ENCODE measurements around the gene SNX15.

DNA sequence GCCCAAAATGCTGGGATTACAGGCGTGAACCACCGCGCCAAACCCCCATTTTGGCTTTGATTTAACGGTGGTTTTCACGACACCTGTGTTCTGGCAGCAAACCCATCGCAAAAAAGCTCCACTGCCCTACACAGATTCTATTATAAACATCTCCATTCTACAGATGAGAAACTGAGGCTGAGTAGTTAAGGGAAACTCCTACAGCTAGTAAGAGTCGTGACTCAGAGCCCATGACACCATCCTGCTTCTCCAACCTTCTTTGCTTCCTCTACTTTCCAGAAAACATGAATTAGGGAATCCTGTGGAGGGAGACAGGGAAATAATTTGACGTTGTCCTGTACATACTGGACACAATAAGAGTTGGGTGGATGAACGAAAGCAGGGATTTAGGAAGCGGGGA is 429 bp upstream of the SNX15 start:
- TF ChIP-seq, protein P1, sequence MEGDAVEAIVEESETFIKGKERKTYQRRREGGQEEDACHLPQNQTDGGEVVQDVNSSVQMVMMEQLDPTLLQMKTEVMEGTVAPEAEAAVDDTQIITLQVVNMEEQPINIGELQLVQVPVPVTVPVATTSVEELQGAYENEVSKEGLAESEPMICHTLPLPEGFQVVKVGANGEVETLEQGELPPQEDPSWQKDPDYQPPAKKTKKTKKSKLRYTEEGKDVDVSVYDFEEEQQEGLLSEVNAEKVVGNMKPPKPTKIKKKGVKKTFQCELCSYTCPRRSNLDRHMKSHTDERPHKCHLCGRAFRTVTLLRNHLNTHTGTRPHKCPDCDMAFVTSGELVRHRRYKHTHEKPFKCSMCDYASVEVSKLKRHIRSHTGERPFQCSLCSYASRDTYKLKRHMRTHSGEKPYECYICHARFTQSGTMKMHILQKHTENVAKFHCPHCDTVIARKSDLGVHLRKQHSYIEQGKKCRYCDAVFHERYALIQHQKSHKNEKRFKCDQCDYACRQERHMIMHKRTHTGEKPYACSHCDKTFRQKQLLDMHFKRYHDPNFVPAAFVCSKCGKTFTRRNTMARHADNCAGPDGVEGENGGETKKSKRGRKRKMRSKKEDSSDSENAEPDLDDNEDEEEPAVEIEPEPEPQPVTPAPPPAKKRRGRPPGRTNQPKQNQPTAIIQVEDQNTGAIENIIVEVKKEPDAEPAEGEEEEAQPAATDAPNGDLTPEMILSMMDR (IDR thresholded peaks at IDR 0.05; ENCODE audit: insufficient read depth, low read length), result no peak
- TF ChIP-seq, protein P2, sequence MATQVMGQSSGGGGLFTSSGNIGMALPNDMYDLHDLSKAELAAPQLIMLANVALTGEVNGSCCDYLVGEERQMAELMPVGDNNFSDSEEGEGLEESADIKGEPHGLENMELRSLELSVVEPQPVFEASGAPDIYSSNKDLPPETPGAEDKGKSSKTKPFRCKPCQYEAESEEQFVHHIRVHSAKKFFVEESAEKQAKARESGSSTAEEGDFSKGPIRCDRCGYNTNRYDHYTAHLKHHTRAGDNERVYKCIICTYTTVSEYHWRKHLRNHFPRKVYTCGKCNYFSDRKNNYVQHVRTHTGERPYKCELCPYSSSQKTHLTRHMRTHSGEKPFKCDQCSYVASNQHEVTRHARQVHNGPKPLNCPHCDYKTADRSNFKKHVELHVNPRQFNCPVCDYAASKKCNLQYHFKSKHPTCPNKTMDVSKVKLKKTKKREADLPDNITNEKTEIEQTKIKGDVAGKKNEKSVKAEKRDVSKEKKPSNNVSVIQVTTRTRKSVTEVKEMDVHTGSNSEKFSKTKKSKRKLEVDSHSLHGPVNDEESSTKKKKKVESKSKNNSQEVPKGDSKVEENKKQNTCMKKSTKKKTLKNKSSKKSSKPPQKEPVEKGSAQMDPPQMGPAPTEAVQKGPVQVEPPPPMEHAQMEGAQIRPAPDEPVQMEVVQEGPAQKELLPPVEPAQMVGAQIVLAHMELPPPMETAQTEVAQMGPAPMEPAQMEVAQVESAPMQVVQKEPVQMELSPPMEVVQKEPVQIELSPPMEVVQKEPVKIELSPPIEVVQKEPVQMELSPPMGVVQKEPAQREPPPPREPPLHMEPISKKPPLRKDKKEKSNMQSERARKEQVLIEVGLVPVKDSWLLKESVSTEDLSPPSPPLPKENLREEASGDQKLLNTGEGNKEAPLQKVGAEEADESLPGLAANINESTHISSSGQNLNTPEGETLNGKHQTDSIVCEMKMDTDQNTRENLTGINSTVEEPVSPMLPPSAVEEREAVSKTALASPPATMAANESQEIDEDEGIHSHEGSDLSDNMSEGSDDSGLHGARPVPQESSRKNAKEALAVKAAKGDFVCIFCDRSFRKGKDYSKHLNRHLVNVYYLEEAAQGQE (IDR thresholded peaks at IDR 0.05; ENCODE audit: insufficient replicate concordance, low read depth), result no peak

All from HL-60 (cell line).